GM12891 (cell line): Measurements from ENCODE around the gene C1orf216.

ENCODE experiments used
- PAX5 ChIP-seq: IDR thresholded peaks from 2 replicates; pipeline ENCODE4 v1.6.1; 2011; ENCODE audit warnings: low read length, moderate library complexity, mild to moderate bottlenecking; ENCODE audit not compliant: insufficient read depth, severe bottlenecking
- POLR2A ChIP-seq: IDR thresholded peaks from 2 replicates; pipeline ENCODE4 v1.6.1; 2011; ENCODE audit warnings: low read depth, low read length, control low read depth
- POLR2AphosphoS5 ChIP-seq: IDR thresholded peaks from 2 replicates; pipeline ENCODE4 v1.6.1; 2011; ENCODE audit warnings: low read depth, low read length, control low read depth
- POU2F2 ChIP-seq: IDR thresholded peaks from 2 replicates; pipeline ENCODE4 v1.6.1; 2011; ENCODE audit warnings: low read depth, mild to moderate bottlenecking, control low read depth, low read length, moderate library complexity
- SPI1 ChIP-seq: IDR thresholded peaks from 2 replicates; pipeline ENCODE4 v1.6.1; 2011; ENCODE audit warnings: low read depth, low read length, control low read depth
- TAF1 ChIP-seq: IDR thresholded peaks from 2 replicates; pipeline ENCODE4 v1.6.1; 2011; ENCODE audit warnings: low read depth, low read length, control low read depth

GRCh38 chr1:35680271-35680670 lies 38.4 kb downstream of the C1orf216 start:
- TF ChIP-seq POLR2A, result no peak
- no peak for TF ChIP-seq POLR2AphosphoS5
- no peak for TF ChIP-seq SPI1
- TF ChIP-seq TAF1, result no peak
- TF ChIP-seq PAX5, result no peak
- TF ChIP-seq POU2F2, result no peak
